NB4 (cell line): Measurements from ENCODE around the gene MEF2A.

Experiments
- POLR2A ChIP-seq: IDR thresholded peaks from 2 replicates; pipeline ENCODE4 v1.6.1; 2011; ENCODE audit warnings: mild to moderate bottlenecking; ENCODE audit not compliant: insufficient read length; ENCODE audit errors: extremely low read depth
- TF ChIP-seq, protein P1 (sequence below): IDR thresholded peaks from one replicate; pipeline ENCODE4 v1.5.1; 2012; ENCODE audit warnings: low read depth, low read length

DNA sequence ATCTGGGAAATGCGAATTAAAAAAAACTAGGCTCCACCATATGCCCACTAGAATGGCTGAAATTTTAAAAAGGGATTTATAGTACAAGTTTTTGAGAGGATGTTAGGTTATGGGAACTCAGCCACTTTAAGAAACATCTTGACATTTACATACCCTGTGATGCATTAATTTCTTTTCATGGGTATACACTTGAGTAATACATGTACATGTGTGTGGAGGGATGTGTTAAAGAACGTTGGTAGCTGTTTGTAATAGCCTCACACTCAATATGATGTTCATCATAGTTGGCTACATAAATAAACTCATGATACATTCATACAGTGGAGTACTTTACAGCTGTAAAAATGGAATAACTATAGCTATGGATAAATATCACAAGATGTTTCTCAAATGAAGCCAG lies 40.9 kb downstream of the MEF2A start:
- no peak for TF ChIP-seq POLR2A
- TF ChIP-seq, protein P1, sequence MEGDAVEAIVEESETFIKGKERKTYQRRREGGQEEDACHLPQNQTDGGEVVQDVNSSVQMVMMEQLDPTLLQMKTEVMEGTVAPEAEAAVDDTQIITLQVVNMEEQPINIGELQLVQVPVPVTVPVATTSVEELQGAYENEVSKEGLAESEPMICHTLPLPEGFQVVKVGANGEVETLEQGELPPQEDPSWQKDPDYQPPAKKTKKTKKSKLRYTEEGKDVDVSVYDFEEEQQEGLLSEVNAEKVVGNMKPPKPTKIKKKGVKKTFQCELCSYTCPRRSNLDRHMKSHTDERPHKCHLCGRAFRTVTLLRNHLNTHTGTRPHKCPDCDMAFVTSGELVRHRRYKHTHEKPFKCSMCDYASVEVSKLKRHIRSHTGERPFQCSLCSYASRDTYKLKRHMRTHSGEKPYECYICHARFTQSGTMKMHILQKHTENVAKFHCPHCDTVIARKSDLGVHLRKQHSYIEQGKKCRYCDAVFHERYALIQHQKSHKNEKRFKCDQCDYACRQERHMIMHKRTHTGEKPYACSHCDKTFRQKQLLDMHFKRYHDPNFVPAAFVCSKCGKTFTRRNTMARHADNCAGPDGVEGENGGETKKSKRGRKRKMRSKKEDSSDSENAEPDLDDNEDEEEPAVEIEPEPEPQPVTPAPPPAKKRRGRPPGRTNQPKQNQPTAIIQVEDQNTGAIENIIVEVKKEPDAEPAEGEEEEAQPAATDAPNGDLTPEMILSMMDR = no peak
